Colon (tissue), 2 donors: Measurements from ENCODE around the gene IFIT1.
"Not testable (repeated sequence)": the region's sequence is repeated elsewhere in the genome, so short reads cannot be mapped to it uniquely, and the experiment has no call there.

Experiments used
- FAIRE-seq: peaks from 2 replicates; lab custom pipeline; 2012; peaks lifted over from hg19 to GRCh38; lab: Jason Lieb, UNC
- donor health status: control.
- donor health status: control.

The IFIT1 gene, protein sequence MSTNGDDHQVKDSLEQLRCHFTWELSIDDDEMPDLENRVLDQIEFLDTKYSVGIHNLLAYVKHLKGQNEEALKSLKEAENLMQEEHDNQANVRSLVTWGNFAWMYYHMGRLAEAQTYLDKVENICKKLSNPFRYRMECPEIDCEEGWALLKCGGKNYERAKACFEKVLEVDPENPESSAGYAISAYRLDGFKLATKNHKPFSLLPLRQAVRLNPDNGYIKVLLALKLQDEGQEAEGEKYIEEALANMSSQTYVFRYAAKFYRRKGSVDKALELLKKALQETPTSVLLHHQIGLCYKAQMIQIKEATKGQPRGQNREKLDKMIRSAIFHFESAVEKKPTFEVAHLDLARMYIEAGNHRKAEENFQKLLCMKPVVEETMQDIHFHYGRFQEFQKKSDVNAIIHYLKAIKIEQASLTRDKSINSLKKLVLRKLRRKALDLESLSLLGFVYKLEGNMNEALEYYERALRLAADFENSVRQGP

DNA sequence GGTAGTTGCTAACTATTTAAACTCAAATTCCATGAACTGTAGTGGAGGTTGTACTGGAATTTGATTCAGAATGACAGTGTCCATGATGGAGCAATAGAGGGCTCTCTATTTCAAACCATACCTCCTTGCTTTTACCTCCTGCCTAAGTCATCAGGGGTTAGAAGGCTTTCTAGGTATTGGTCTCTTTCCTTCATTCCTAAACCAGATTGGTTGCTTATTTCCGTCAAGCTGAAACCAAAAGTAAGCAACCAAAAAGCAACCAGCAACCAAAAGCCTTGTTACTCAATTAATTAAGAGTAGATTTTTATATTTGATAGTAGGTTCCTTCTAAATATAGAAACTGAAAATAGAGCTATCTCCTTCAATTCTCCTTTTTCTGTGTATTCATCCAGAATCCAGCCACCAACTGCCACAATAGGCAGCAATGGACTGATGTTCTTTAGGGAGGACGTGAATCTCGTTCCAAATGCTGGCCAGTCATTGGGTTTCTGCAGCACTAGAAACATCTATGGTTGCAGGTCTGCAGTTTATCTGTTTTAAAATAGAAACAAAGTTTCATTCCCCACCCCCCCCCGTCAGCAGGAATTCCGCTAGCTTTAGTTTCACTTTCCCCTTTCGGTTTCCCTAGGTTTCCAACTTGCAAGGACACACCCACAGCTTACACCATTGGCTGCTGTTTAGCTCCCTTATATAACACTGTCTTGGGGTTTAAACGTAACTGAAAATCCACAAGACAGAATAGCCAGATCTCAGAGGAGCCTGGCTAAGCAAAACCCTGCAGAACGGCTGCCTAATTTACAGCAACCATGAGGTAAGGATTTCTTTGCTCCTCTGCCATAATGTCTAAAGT, at the start of gene IFIT1:
Gene IFIT1 (plus strand): TSS at position 717 of the 850 bp plus-strand sequence. CDS start 90 bp downstream, at position 807.
- FAIRE-seq = no peak

DNA sequence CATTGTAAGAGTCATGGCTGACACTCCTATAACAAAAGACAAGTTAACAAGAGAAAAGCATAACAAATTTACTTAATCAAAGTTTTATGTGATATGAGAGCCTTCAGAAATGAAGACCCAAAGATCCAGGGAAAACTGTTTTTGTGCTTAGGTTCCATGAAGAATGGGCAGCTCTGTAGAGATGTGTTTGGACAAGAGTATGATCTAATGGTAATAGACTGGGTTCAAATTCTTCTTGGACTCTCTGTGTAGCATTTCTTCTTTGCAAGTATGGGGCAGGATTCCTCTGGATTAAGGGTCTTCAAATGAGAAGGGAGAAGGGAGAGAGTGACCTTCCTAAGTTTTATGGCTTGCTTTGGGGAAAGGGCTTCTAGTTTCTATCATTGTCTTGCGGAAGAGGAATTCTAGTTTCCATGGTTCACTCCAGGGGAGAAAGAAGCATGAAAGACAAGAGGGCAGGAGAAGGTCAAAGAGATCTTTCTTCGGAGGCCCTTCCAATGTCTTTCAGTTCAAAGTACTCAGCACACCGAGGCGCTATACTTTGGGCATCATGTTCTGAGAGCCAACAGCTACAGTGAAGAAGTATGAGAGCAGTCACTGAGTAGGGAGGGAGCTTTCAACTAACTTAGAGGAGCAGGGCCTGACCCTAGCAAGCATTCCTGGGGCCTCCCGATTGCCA, 49.2 kb upstream of the IFIT1 start:
- no peak for FAIRE-seq

DNA sequence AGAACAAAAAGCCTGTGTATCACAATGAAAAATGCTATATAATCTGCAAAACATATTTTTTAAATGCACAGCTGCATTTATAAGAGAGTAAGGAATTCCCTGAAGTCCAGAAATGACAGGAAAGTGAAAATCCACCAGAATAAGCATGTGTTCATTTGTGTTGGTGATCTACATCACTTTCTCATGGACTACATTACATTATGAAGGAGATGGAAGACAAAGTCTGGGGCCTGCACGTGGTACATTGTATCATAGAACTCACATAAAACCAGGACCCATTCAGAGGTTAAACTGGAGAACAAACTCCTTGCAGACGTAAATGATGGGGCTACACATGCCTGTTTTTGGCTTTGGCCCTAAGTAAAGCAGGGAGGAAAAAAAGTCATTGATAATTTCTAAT, 48.3 kb upstream of the IFIT1 start:
- FAIRE-seq = no peak

DNA sequence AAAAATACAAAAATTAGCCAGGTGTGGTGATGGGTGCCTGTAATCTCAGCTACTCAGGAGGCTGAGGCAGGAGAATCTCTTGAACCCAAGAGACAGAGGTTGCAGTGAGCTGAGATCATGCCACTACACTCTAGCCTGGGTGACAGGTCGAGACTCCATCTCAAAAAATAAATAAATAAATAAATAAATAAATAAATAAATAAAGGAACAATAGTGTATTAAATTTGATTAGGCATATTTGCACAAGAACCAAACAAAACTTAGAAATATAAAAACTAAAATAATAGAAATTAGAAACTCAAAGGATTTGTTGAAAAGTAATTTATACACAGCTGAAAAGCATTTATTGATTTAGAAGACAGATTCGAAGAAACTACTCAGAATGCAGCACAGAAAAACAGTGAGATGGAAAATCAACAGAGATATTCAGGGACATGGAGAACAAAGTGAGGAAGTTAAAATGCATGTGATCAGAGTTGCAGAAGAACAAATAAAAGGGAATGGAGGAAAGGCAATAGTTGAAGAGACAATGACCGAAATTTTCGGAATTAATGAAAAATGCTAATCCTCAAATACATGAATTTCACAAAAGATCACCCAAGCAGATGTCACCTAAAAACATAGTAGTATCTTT, 46.9 kb upstream of the IFIT1 start:
- FAIRE-seq = no peak

DNA sequence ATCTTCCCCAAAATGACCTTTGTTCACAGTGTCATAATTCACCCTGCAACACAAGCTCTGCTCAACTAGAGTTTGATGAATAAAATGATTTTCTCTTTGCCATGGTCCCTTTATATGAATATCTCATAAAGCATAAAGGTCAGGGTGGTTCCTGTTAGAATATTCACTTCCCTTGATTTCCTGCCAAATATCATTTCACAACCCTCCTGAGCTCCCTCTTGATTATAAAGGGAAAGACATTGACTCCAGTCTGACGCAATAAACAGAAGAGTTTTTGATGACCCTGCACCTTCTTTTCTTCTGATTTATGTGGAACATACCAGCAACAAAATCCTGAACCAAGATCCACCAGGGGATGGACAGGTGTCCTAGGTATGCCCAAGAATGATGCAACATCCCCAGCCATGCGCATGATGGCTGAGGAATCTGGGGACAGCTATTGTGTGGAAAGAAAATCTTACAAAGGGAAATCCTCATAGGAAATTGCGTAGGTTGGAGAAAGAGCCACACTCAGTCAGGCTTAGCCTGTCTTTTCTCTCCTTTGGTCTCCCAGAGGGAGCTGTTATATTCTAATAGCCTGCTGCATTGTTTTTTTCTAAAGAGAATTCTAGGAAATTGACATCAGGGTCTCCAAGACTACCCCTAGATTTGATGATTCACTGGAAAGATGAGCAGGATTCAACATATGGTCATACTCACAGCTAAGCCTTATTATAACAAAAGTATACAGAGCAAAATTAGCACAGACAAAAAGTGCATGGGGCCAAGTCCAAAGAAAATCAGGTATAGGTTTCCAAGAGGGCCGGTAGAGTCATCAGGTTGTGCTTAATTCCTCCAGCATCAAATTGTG, 45.8 kb upstream of the IFIT1 start:
- no peak for FAIRE-seq

DNA sequence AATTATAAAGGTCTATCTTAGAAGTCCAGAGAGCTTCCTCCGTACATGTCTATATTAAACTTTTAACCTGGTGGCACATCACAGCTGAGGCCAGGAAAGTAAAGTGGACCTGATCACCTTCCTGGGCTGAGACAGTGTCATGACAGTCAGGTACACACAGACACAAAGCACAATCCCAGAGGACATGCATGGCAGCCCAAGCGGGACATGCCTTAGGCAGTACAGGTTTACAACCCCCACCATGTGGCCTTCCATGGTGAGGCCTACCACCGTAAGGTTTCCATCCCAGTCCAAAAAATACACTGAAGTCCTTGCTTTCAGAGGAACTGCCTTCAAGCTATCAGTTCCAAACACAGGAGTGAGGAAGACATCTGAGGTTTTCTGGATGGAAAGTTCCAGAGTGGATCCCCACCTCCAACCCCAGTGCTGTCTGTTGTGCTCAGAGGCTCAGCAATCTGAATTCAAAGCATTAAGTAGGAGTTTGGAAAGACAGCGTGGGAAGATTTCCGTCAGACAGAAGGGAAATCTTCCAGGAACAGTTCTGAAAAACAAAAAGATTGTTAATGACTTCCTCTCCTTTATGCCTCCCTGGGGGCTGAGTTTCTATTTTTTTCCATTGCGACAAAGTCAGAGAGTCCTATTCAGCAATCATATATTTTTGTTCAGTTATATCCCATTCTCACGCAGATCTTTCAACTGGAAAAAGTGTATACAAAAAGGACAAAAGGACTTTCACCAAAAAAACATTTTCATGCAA, 44.5 kb upstream of the IFIT1 start:
- no peak for FAIRE-seq

DNA sequence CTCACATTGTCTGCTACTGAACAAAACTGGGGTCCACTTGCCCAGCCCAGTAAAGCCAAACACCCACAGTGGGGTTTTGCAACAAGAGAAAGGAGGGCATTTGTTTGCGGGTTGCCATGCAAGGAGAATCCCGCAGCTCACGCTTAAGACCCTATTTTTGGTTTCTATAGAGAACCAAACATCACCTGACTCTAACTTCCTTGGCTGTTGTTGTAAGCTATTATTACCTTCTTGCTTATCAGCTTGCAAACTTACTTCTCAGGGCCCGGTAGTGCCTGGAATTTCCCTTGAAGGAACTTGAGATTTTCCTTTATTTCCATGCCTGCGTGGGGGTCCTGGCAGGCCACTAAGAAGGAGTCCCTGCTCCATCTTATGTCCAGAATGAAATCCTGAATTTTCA, 43.9 kb upstream of the IFIT1 start:
- FAIRE-seq = no peak

DNA sequence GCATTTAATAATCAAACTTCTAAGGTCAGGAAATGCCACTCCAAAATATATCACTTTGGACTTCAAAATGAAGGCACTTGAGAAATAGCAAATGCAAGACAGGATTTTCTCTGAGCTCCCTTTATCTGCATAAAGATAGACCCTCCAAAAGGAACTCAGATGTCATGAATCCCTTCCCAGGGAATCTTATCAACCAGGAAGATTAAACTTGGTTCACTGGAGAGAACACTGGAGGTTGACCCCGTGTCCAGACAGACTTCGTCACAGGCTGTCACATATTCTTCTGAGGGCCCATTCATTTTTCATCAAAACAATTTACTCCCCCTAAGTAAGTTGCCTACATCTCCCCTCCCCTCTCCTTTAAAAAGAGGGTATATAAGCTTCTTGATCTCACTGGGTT, 43.4 kb upstream of the IFIT1 start:
- FAIRE-seq = no peak

DNA sequence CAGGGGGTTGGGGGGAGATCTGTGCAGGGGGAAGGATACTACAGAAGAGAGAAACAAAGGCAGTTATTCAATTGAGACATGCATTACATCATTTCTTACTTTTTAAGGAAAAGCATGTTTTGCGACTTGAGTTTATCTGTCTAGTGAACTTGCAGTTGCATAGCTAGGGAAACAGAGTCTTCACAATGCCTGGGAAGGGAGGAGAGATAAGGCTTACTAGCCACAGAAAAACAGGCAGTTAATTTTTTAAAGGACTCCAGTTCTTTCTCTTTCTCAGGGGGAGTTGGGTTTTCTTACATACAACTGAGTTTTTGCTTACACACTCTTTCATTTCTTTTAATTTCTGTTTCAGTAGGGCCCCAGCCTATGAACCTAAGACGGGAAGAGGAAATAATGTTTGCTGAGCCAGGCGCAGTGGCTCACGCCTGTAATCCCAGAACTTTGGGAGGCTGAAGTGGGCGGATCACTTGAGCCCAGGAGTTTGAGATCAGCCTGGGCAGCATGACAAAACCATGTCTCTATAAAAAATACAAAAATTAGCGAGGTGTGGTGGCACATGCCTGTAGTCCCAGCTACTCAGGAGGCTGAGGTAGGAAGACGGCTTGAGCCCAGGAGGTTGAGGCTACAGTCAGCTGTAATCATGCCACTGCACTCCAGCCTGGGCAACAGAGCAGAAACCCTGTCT, 41.6 kb upstream of the IFIT1 start:
- FAIRE-seq = not testable (repeated sequence)

DNA sequence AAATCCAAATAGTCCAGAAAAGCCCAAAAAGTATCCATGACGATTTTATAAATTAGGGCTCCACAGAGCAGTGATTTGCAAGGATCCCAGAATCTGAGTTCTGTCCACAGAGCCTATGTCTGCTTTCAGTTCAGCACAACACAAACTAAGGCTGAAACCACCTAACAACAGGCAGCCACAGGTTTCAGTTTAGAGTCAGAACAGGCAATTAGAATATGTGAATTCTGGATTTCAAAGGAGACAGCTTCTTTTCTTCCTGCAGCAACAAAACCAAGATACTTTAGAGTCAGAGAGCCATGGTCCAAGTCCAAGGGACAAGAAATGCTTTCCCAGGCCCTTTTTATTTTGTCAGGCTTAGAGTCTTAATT, 41.0 kb upstream of the IFIT1 start:
- no peak for FAIRE-seq

DNA sequence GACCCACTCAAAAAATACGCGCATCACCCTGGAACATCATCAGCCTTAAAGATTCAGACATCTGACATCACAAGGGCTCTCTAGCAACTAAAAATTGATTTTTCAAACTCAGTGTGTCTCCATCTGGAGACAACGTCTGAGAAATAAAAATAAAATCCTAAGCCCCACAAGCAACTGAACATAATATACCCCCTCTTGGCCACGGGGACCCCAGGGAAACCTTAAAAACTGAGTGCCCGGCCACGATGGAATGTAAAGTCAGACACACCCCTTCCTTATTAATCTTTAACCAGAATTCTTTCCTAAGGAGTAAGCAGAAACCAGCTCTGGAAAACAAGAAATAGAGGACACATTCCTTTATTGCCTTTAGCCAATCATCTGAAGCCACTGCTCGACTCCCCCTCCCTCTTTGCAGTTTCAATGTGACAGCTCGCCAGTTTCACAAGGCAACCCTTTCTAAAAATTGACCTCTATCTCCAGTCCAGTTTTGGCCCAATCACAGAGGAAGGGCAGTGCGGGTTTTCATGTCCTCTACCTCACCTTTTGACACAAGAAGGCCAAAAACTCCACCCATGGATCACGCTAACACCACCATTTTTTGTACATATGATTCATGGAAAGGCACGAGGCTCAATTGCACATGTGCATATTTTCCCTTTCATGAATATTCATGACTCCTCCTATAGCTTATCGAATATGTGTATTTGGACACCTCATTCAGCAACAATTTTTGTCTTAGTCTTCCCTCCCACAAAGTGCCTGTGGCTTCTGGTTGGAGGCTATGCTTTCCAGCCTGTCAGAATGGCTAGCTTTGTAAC, 40.4 kb upstream of the IFIT1 start:
- no peak for FAIRE-seq

DNA sequence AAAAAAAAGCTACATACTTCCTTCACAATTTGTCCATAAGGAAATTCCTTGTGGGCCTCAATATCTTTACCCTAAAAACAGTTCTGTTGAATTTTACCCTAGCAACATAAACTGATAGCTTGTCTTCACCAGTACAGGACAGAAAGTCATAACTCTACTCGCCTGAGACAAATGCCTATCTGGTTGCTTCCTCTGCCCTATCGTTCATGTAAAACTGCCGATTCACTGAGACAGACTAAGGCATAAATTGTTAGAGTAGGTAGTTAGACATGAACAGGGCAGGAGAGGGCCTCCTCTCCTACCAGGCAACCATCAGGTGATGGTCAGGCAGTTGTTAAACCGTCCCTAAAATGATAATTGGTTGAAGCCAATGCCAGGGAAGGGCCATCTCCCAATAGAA, 39.6 kb upstream of the IFIT1 start:
- FAIRE-seq = no peak

DNA sequence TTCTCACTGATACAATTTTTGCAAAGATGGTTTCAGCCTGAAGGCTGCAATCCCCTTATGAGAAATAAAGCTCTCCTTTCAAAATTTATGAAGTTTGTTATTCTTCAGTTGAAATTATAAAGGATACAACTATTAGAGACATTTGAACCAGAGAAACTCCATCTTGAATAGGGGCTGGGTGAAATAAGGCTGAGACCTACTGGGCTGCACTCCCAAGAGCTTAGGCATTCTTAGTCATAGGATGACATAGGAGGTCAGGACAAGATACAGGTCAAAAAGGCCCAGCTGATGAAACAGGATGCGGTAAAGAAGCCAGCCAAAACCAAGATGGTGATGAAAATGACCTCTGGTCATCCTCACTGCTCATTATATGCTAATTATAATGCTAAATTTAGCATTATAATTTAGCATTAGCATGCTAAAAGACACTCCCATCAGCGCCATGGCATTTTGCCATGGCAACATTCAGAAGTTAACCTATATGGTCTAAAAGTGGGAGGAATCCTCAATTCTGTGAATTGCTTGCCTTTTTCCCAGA, 37.0 kb upstream of the IFIT1 start:
- no peak for FAIRE-seq

DNA sequence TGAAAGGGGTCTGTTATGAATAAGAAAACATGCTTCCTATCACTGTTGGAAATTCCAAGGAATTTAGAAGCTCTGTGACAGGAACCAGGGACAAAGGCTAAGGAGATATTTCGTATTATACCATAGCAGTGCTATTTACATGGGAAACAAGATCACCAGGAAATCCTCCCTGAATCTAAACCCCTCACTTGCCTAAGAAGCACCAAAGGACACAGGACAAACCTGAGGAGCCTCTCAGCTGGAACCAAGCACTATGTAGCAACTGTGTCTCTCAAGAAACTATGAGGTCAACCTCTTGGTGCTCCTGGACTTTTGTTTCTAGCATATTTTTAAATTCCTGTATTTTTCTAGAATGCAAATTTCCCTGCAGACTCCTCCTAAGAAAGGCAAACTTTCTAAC, 35.3 kb upstream of the IFIT1 start:
- FAIRE-seq = no peak

DNA sequence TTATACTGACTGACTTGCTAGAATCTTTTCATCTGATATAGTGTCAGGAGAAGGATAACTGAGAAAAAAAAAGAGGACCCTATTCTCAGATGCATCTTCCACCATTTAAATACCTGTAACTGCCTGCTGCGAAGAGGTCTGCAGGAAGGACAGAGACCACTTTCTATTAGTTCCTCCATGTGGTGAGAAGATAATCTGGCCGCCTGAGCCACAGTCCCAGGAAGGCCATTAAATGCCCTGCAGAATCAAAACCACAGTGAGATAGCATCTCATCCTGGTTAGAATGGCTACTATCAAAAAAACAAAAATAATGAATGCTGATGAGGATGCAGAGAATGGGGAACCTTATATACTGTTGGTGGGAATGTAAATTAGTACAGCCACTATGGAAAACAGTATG, 34.4 kb upstream of the IFIT1 start:
- no peak for FAIRE-seq

DNA sequence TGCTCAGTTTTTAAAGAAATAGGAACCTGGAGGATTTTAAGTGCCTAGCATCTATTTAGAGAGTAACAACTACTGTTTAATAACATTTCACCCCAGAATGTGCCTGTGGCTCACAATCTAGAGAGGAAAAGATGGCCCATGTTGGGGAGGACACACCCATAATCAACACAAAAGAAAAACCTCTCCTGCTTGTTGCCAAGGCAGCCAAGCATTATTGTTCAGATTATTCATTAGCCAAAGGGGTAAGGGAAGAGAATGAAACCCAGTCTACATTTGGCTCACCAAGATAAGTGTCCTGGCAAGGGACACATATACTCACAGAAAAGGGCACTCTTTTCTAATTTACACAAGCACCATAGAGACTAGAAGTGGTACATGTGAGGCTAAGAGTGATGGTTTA, 32.3 kb upstream of the IFIT1 start:
- FAIRE-seq = no peak

DNA sequence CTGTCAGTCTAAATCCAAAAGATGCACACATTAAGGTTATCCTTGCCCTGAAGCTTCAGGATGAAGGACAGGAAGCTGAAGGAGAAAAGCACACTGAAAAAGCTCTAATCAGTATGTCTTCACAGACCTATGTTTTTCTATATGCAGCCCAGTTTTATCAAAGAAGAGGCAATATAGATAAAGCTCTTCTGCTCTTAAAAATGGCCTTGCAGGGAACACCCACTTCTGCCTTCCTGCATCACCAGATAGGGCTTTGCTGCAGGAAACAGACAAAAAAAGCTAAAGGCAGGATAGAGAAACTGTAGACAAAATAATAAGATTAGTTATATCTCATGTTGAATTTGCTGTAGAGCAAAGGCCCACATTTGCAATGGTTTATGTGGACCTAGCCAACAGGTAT, 29.5 kb upstream of the IFIT1 start:
- FAIRE-seq = no peak

DNA sequence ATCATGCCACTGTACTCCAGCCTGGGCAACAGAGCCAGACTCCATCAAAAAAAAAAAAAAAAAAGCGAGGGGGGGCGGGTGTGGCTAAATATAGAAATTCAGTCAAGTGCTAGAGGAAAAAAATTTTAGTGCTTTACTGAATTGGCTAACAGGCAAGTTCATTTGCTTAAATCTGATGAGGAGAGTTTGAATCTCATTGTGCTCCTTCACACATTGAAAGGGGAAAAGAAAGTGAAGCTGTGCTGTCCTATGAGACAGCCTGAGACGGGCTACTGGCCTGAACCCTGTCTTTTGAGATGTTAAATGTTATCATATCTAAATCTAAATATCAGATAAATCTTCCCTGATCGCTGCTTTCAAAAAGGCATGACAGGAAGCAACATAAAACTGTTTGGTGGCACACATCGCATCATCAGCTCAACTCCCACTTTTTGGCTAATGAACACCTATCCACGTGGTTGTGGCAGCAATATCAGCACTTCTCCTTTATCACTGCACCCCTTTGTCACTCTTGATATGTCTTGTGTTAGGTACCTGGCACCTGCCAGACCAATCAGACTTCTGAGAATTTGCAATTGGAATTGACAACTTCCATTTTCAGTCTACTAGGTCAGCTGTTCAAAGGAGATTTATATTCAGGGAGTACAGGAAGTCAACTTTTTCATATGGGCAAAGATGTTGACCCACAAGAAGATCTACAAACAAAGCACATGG, 28.5 kb upstream of the IFIT1 start:
- FAIRE-seq = no peak
